HG02588 (cell line): Measurements from ENCODE around the gene HOXB8.

Experiments used
- ATAC-seq: cut with Tn5 transposase; IDR thresholded peaks from one replicate; pipeline ENCODE4 v1.9.1; 2021; ENCODE audit warnings: mild to moderate bottlenecking, moderate library complexity; ENCODE audit not compliant: unreplicated experiment

The HOXB8 gene

GRCh38 chr17:48569674-48570324 lies 45.3 kb downstream of the HOXB8 start:
- no peak for ATAC-seq

- ATAC-seq, result no peak
Observed at GRCh38 chr17:48569240-48569582, 45.9 kb downstream of the HOXB8 start.

- no peak for ATAC-seq
Observed at GRCh38 chr17:48568499-48569239, 46.4 kb downstream of the HOXB8 start.

- ATAC-seq, result no peak
Observed at GRCh38 chr17:48567646-48568354, 47.3 kb downstream of the HOXB8 start.

GRCh38 chr17:48567209-48567608 lies 47.9 kb downstream of the HOXB8 start:
- no peak for ATAC-seq

GRCh38 chr17:48566717-48567116 lies 48.4 kb downstream of the HOXB8 start:
- ATAC-seq, result no peak

GRCh38 chr17:48565925-48566710 lies 49.0 kb downstream of the HOXB8 start:
- ATAC-seq, result no peak

- no peak for ATAC-seq
Observed at GRCh38 chr17:48565022-48565554, 50.0 kb downstream of the HOXB8 start.

GRCh38 chr17:48564188-48565021 lies 50.7 kb downstream of the HOXB8 start:
- ATAC-seq, result no peak

- ATAC-seq, result no peak
Observed at GRCh38 chr17:48563867-48564187, 51.3 kb downstream of the HOXB8 start.

GRCh38 chr17:48563385-48563838 lies 51.7 kb downstream of the HOXB8 start:
- no peak for ATAC-seq

- no peak for ATAC-seq
Observed at GRCh38 chr17:48562934-48563333, 52.2 kb downstream of the HOXB8 start.
